Measurements from ENCODE around the gene SREBF1.

Gene SREBF1

GRCh38 chr17:17882082-17882581 lies 45.3 kb upstream of the SREBF1 start:
- no peaks in the 10 kb centered on the region for H3K36me3 ChIP-seq (replicated peaks in 1 of 2; ENCODE audit: control insufficient read depth in 2 of 2, insufficient read depth in 2 of 2, low read length in 2 of 2)
- H3K79me1 ChIP-seq (ENCODE audit: low read depth, low read length): no peaks in the 10 kb centered on the region
- H3K23ac ChIP-seq (ENCODE audit: low read depth, low read length, poor library complexity): no peak overlapping the region
- H2BK15ac ChIP-seq (ENCODE audit: low read length): no peak overlapping the region
- H3K27me3 ChIP-seq (ENCODE audit: control insufficient read depth in 3 of 3, insufficient read depth in 3 of 3, low read depth in 1 of 3, low read length in 3 of 3): no peaks in the 10 kb centered on the region
- no peak overlapping the region for H2BK5ac ChIP-seq (ENCODE audit: low read length)
- no peak overlapping the region for H3K27ac ChIP-seq (replicated peaks; ENCODE audit: low read length)
- H2AFZ ChIP-seq (ENCODE audit: low read length): no peak overlapping the region
- no peak overlapping the region for H3K18ac ChIP-seq (ENCODE audit: low read length)
- H3K9ac ChIP-seq (ENCODE audit: low read depth, low read length, poor library complexity): peak overlapping the region; percentile 2
- peaks cover 24 to 25% of the 10 kb centered on the region in 2 donors for H3K4me1 ChIP-seq (ENCODE audit: control insufficient read depth in 2 of 2, insufficient read depth in 1 of 2, low read depth in 1 of 2, low read length in 2 of 2)
- H2BK12ac ChIP-seq (ENCODE audit: low read length): no peak overlapping the region
- peak overlapping the region; percentile 36 for H2AK5ac ChIP-seq (ENCODE audit: low read depth, low read length)
- WGBS, 2 donors (ENCODE audit: extremely low coverage in 2 of 2, insufficient read length in 2 of 2, insufficient replicate concordance in 1 of 2): no CpG with 5 or more reads among the region's 8 CpGs
- H3K14ac ChIP-seq (ENCODE audit: low read length): no peak overlapping the region
- H3K4me2 ChIP-seq (ENCODE audit: insufficient read depth, low read length, poor library complexity, severe bottlenecking): no peak overlapping the region
- no peak overlapping the region for H4K8ac ChIP-seq (ENCODE audit: low read depth, low read length)
- no peak overlapping the region for H4K91ac ChIP-seq (ENCODE audit: low read depth, low read length, poor library complexity)
- no peak for DNase-seq (ENCODE audit: low spot score)
- H2BK120ac ChIP-seq (ENCODE audit: low read depth, low read length): no peak overlapping the region
- no peak overlapping the region for H3K4ac ChIP-seq (ENCODE audit: low read length)
- H3K4me3 ChIP-seq (ENCODE audit: low read length in 2 of 2): no peak overlapping the region
- H3K9me3 ChIP-seq (replicated peaks in 1 of 2; ENCODE audit: control insufficient read depth in 2 of 2, insufficient read depth in 1 of 2, low read depth in 1 of 2, low read length in 2 of 2): no peaks in the 10 kb centered on the region

DNA sequence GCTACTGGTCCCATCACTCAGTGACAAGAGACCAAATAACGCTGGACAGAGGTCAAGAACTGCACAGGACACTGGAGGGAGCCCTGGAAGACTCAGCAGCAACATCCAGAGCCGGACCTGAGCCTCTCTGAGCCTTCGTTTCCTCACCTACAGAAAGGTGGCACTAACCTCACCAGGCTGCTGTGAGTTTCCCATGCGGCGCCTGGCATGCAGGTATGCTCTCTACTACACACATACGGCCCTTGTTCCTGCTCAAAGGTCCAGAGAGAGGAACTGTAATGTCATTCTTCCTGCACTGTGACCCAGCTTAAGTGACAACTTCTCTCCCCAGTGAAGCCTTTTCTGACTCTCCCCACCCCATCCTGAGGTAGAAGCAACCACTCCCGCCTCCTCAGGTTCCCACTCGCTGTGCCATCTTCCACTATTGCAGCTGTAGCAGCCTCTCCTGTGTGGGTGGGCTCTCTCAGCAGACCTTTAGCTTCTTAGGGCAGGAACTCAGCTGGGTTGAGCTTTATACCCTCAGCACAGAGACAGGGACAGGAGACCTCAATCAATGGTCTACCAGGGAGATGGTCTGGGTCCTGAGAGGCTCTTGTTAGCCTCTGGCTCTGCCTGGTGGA lies 43.9 kb upstream of the SREBF1 start:
- Histone ChIP-seq H3K9me3 (replicated peaks in 1 of 2; ENCODE audit: control insufficient read depth in 2 of 2, insufficient read depth in 1 of 2, low read depth in 1 of 2, low read length in 2 of 2) (no peaks in the 10 kb centered on the region), H3K36me3 (replicated peaks in 1 of 2; ENCODE audit: control insufficient read depth in 2 of 2, insufficient read depth in 2 of 2, low read length in 2 of 2) (no peaks in the 10 kb centered on the region), H4K91ac (ENCODE audit: low read depth, low read length, poor library complexity) (no peak overlapping the region), H3K27me3 (ENCODE audit: control insufficient read depth in 3 of 3, insufficient read depth in 3 of 3, low read depth in 1 of 3, low read length in 3 of 3) (no peaks in the 10 kb centered on the region), H2AFZ (ENCODE audit: low read length) (no peak overlapping the region), H3K4me3 (ENCODE audit: low read length in 2 of 2) (no peak overlapping the region), H3K18ac (ENCODE audit: low read length) (no peak overlapping the region), H3K27ac (replicated peaks; ENCODE audit: low read length) (no peak overlapping the region), H2BK12ac (ENCODE audit: low read length) (no peak overlapping the region), H3K4ac (ENCODE audit: low read length) (no peak overlapping the region), H3K23ac (ENCODE audit: low read depth, low read length, poor library complexity) (no peak overlapping the region), H2BK120ac (ENCODE audit: low read depth, low read length) (no peak overlapping the region), H3K9ac (ENCODE audit: low read depth, low read length, poor library complexity) (no peak overlapping the region), H3K79me1 (ENCODE audit: low read depth, low read length) (no peaks in the 10 kb centered on the region), H2AK5ac (ENCODE audit: low read depth, low read length) (no peak overlapping the region), H2BK5ac (ENCODE audit: low read length) (no peak overlapping the region), H4K8ac (ENCODE audit: low read depth, low read length) (no peak overlapping the region), H2BK15ac (ENCODE audit: low read length) (no peak overlapping the region), H3K4me2 (ENCODE audit: insufficient read depth, low read length, poor library complexity, severe bottlenecking) (no peak overlapping the region), H3K14ac (ENCODE audit: low read length) (peak overlapping the region; percentile 64), H3K4me1 (ENCODE audit: control insufficient read depth in 2 of 2, insufficient read depth in 1 of 2, low read depth in 1 of 2, low read length in 2 of 2) (peaks cover 29% of the 10 kb centered on the region in 2 donors)
- no peak for DNase-seq (ENCODE audit: low spot score)
- no CpG with 5 or more reads among the region's 8 CpGs for WGBS, 2 donors (ENCODE audit: extremely low coverage in 2 of 2, insufficient read length in 2 of 2, insufficient replicate concordance in 1 of 2)

- peak overlapping the region; percentile 41 for H3K27ac ChIP-seq (replicated peaks; ENCODE audit: low read length)
- no peak overlapping the region for H3K4me3 ChIP-seq (ENCODE audit: low read length in 2 of 2)
- H3K27me3 ChIP-seq (ENCODE audit: control insufficient read depth in 3 of 3, insufficient read depth in 3 of 3, low read depth in 1 of 3, low read length in 3 of 3): no peaks in the 10 kb centered on the region
- WGBS, 2 donors (ENCODE audit: extremely low coverage in 2 of 2, insufficient read length in 2 of 2, insufficient replicate concordance in 1 of 2): no CpG with 5 or more reads among the region's 14 CpGs
- peak overlapping the region; percentile 50 for H3K9ac ChIP-seq (ENCODE audit: low read depth, low read length, poor library complexity)
- no peak overlapping the region for H3K23ac ChIP-seq (ENCODE audit: low read depth, low read length, poor library complexity)
- no peak overlapping the region for H2BK12ac ChIP-seq (ENCODE audit: low read length)
- H3K18ac ChIP-seq (ENCODE audit: low read length): peak overlapping the region; percentile 85
- no peak overlapping the region for H4K8ac ChIP-seq (ENCODE audit: low read depth, low read length)
- H2AK5ac ChIP-seq (ENCODE audit: low read depth, low read length): peak overlapping the region; percentile 11
- no peaks in the 10 kb centered on the region for H3K79me1 ChIP-seq (ENCODE audit: low read depth, low read length)
- no peak overlapping the region for H2BK120ac ChIP-seq (ENCODE audit: low read depth, low read length)
- no peaks in the 10 kb centered on the region for H3K36me3 ChIP-seq (replicated peaks in 1 of 2; ENCODE audit: control insufficient read depth in 2 of 2, insufficient read depth in 2 of 2, low read length in 2 of 2)
- no peak overlapping the region for H4K91ac ChIP-seq (ENCODE audit: low read depth, low read length, poor library complexity)
- H3K4me1 ChIP-seq (ENCODE audit: control insufficient read depth in 2 of 2, insufficient read depth in 1 of 2, low read depth in 1 of 2, low read length in 2 of 2): peaks cover 18% of the 10 kb centered on the region in 2 donors
- H2BK15ac ChIP-seq (ENCODE audit: low read length): peak overlapping the region; percentile 47
- H3K4me2 ChIP-seq (ENCODE audit: insufficient read depth, low read length, poor library complexity, severe bottlenecking): no peak overlapping the region
- H3K4ac ChIP-seq (ENCODE audit: low read length): no peak overlapping the region
- H2AFZ ChIP-seq (ENCODE audit: low read length): peak overlapping the region; percentile 32
- H3K14ac ChIP-seq (ENCODE audit: low read length): peak overlapping the region; percentile 43
- no peaks in the 10 kb centered on the region for H3K9me3 ChIP-seq (replicated peaks in 1 of 2; ENCODE audit: control insufficient read depth in 2 of 2, insufficient read depth in 1 of 2, low read depth in 1 of 2, low read length in 2 of 2)
- DNase-seq (ENCODE audit: low spot score): peak; percentile 63
- H2BK5ac ChIP-seq (ENCODE audit: low read length): peak overlapping the region; percentile 17
Observed at GRCh38 chr17:17877529-17878358, 41.0 kb upstream of the SREBF1 start.

- Histone ChIP-seq H2AFZ (ENCODE audit: low read length) (peak overlapping the region; percentile 32), H4K91ac (ENCODE audit: low read depth, low read length, poor library complexity) (no peak overlapping the region), H2BK15ac (ENCODE audit: low read length) (no peak overlapping the region), H3K23ac (ENCODE audit: low read depth, low read length, poor library complexity) (no peak overlapping the region), H3K4ac (ENCODE audit: low read length) (no peak overlapping the region), H3K79me1 (ENCODE audit: low read depth, low read length) (no peaks in the 10 kb centered on the region), H2BK5ac (ENCODE audit: low read length) (peak overlapping the region; percentile 17), H3K9ac (ENCODE audit: low read depth, low read length, poor library complexity) (no peak overlapping the region), H3K27ac (replicated peaks; ENCODE audit: low read length) (no peak overlapping the region), H3K18ac (ENCODE audit: low read length) (peak overlapping the region; percentile 85), H3K4me3 (ENCODE audit: low read length in 2 of 2) (no peak overlapping the region), H3K36me3 (replicated peaks in 1 of 2; ENCODE audit: control insufficient read depth in 2 of 2, insufficient read depth in 2 of 2, low read length in 2 of 2) (no peaks in the 10 kb centered on the region), H2AK5ac (ENCODE audit: low read depth, low read length) (peak overlapping the region; percentile 23), H4K8ac (ENCODE audit: low read depth, low read length) (no peak overlapping the region), H2BK120ac (ENCODE audit: low read depth, low read length) (no peak overlapping the region), H3K4me2 (ENCODE audit: insufficient read depth, low read length, poor library complexity, severe bottlenecking) (no peak overlapping the region), H3K9me3 (replicated peaks in 1 of 2; ENCODE audit: control insufficient read depth in 2 of 2, insufficient read depth in 1 of 2, low read depth in 1 of 2, low read length in 2 of 2) (no peaks in the 10 kb centered on the region), H3K4me1 (ENCODE audit: control insufficient read depth in 2 of 2, insufficient read depth in 1 of 2, low read depth in 1 of 2, low read length in 2 of 2) (peaks cover 16 to 18% of the 10 kb centered on the region in 2 donors), H3K27me3 (ENCODE audit: control insufficient read depth in 3 of 3, insufficient read depth in 3 of 3, low read depth in 1 of 3, low read length in 3 of 3) (no peaks in the 10 kb centered on the region), H3K14ac (ENCODE audit: low read length) (peak overlapping the region; percentile 22), H2BK12ac (ENCODE audit: low read length) (no peak overlapping the region)
- WGBS, 2 donors (ENCODE audit: extremely low coverage in 2 of 2, insufficient read length in 2 of 2, insufficient replicate concordance in 1 of 2): no CpG with 5 or more reads among the region's 6 CpGs
- DNase-seq (ENCODE audit: low spot score): no peak
Observed at GRCh38 chr17:17876959-17877528, 40.3 kb upstream of the SREBF1 start.
